GM12801 (cell line): Measurements from ENCODE around the gene CPEB1.

Source experiments
- CTCF ChIP-seq: IDR thresholded peaks from one replicate; pipeline ENCODE4 v1.5.1; 2011; ENCODE audit warnings: control low read depth; ENCODE audit not compliant: insufficient read length; ENCODE audit errors: extremely low read depth

Gene CPEB1

GRCh38 chr15:82575335-82575734 lies 71.8 kb downstream of the CPEB1 start:
- no peak for TF ChIP-seq CTCF

- TF ChIP-seq CTCF: no peak
Observed at GRCh38 chr15:82572986-82573385, 74.2 kb downstream of the CPEB1 start.

GRCh38 chr15:82572311-82572710 lies 74.9 kb downstream of the CPEB1 start:
- no peak for TF ChIP-seq CTCF

- TF ChIP-seq CTCF: no peak
Observed at GRCh38 chr15:82571722-82572222, 75.4 kb downstream of the CPEB1 start.

- TF ChIP-seq CTCF: no peak
Observed at GRCh38 chr15:82570721-82571508, 76.2 kb downstream of the CPEB1 start.

GRCh38 chr15:82569834-82570233 lies 77.3 kb downstream of the CPEB1 start:
- no peak for TF ChIP-seq CTCF

- no peak for TF ChIP-seq CTCF
Observed at GRCh38 chr15:82568986-82569385, 78.2 kb downstream of the CPEB1 start.

GRCh38 chr15:82567661-82568060 lies 79.5 kb downstream of the CPEB1 start:
- TF ChIP-seq CTCF: no peak
